ENCODE results near the gene SERPINA12. TPM values are rescaled to one million over a fixed set of nuclear protein-coding genes. Genes with fewer than 3 reads are reported as not detected.
"Not testable (repeated sequence)": the region's sequence is repeated elsewhere in the genome, so short reads cannot be mapped to it uniquely, and the experiment has no call there.

The SERPINA12 gene
- total RNA-seq, 1 donor from 2014 or later, result not detected

GRCh38 chr14:94498215-94498614 lies 11.1 kb downstream of the SERPINA12 start:
- DNase-seq (ENCODE audit: extremely low read depth, low read depth, low spot score), result no peak

DNA sequence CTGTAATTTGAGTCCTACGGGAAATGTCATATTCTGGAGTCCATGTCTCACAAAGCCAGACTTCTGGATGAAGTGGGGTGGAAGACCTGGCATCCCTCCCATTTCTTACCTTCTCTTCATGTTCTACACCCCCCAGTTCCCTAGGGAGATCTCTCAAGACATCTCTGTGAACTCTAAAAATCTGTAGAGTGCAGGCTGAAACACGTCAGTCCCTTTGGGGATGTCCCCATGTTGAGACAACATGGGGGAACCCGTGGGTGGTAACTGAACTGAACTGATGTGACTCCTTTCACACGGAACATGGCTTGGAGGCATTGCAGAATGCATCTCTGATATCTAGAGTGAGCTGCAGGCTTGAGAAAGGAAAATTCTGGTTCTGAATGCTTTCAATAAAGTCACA lies 15.2 kb downstream of the SERPINA12 start:
- DNase-seq (ENCODE audit: extremely low read depth, low read depth, low spot score), result no peak

- no peak for DNase-seq (ENCODE audit: extremely low read depth, low read depth, low spot score)
Observed at GRCh38 chr14:94491511-94491910, 17.8 kb downstream of the SERPINA12 start.

GRCh38 chr14:94489336-94489735 lies 19.9 kb downstream of the SERPINA12 start:
- no peak for DNase-seq (ENCODE audit: extremely low read depth, low read depth, low spot score)

DNA sequence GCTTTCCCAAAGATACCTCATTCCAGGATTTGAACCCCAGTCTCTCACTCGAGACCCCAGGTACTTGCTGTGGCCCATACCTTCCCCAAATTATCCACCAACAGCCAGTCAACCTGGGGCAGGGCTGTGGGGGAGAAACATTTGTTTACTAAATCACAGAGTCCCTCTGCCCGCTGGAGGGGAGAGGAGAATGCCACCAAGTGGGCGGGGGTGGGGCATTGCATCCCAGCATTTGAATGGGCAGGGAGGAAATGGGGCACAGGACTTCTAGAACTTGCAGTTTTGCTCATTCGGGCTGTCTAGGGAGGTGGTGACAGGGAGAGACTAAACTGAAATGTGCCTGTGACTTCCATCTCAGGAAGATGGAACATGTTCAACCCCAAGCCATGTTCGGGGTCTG lies 22.4 kb downstream of the SERPINA12 start:
- DNase-seq (ENCODE audit: extremely low read depth, low read depth, low spot score), result no peak

- DNase-seq (ENCODE audit: extremely low read depth, low read depth, low spot score), result no peak
Observed at GRCh38 chr14:94485944-94486841, 23.1 kb downstream of the SERPINA12 start.

- no peak for DNase-seq (ENCODE audit: extremely low read depth, low read depth, low spot score)
Observed at GRCh38 chr14:94484481-94484880, 24.8 kb downstream of the SERPINA12 start.

DNA sequence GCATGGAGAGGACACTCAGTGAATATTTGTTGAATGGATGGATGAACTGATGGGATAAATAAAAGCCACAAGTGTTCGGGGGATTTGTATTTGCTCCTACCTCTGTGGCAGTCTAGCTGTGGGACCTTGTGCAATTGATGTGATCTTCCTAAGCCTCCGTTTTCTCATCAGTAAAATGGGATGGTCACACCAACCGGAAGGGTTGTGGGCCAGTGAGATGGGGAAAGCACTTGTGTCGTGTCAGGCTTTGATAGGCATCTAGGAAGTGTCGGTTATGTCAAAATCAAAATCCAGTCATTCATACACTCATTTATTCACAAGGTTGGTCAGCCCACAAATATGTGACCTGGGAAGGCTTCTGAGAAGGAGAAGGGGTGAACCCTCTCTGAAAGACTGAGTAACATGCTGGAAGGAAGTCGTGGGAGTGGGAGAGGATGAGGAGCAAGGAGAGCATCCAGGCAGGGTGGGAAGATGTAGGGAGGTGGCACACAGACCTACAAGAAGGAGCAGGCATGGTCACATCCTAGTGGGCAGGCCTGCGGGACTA lies 25.5 kb downstream of the SERPINA12 start:
- no peak for DNase-seq (ENCODE audit: extremely low read depth, low read depth, low spot score)

DNA sequence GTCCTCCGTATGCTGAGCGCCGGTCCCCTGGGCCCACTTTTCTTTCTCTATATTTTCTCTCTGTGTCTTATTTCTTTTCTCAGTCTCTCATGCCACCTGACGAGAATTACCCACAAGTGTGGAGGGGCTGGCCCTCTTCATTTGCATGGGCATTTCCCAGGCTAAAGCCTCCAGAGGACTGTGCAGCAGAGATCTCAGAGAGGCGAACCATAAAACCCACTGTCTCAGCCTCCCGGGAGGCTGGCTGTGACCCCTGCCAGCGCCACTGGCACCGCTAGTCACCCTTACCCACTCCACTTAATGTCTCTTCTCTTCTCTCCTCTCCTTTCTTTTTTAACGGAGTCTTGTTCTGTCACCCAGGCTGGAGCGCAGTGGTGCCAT lies 26.2 kb downstream of the SERPINA12 start:
- no peak for DNase-seq (ENCODE audit: extremely low read depth, low read depth, low spot score)

DNA sequence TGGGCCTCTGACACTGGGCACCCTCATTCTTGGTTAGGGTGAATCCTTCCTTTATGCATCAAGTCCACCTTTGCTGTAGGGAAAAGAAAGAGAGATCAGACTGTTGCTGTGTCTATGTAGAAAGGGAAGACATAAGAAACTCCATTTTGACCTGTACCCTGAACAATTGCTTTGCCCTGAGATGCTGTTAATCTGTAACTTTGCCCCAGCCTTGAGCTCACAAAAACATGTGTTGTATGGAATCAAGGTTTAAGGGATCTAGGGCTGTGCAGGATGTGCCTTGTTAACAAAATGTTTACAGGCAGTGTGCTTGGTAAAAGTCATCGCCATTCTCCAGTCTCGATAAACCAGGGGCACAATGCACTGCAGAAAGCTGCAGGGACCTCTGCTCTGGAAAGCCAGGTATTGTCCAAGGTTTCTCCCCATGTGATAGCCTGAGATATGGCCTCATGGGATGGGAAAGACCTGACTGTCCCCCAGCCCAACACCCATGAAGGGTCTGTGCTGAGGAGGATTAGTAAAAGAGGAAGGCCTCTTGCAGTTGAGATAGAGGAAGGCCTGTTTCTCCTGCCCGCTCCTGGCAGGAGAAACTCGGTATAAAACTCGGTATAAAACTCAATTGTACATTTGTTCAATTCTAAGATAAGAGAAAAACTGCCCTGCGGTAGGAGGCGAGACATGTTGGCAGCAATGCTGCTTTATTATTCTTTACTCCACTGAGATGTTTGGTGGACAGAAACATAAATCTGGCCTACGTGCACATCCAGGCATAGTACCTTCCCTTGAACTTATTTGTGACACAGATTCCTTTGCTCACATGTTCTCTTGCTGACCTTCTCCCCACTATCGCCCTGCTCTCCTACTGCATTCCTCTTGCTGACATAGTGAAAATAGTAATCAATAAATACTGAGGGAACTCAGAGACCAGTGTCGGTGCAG lies 26.9 kb downstream of the SERPINA12 start:
- not testable (repeated sequence) for DNase-seq (ENCODE audit: extremely low read depth, low read depth, low spot score)

DNA sequence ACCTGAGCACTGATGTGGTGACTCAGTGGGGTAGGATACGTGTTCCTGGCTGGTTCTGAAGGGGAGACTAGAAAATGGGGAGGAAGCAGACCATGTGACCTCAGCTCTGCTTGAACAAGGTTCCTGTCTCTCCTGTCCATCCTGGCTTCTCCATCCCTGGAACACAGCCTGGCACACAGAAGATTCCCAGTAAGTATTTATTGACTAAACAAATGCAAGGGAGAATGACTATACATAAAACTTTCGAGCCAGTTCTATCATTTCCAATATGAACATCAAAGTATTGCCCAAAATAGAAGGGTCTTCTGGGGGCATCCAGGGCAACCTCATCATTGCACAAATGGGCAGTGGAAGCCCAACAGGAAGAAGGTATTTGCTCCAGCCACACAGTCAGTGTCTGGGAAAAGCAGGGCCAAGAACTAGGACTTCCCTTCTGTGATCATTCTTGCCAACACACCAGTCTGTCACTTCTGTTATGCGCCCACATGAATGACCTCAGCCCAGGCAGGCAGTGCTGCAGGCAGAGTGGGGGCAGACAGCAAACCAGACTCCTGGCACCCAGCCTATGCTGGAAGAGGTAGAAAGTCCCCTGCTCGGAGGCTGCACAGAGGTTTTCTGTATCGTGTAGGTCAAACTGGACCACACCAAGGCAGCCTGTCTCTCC lies 27.7 kb downstream of the SERPINA12 start:
- no peak for DNase-seq (ENCODE audit: extremely low read depth, low read depth, low spot score)

DNA sequence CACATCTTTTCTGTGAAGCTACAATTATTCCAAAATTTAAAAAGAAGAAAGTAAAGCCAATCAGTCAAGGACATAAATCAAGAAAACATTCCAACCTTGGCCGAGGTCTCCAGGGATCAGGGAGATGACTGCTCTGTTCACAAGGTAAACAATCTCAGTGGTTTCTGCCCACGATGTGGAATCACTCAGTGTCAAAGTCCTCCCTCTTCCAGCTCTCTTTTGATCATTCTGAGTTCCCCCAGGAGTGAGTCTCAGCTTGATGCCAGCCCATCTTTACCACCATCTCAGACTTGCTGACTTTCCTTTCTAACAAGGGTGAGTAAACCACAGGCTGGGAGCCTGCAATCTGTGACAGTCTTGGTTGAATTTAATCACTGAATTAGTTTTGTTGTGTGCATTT lies 28.5 kb downstream of the SERPINA12 start:
- DNase-seq (ENCODE audit: extremely low read depth, low read depth, low spot score), result no peak

GRCh38 chr14:94478420-94478819 lies 30.8 kb downstream of the SERPINA12 start:
- DNase-seq (ENCODE audit: extremely low read depth, low read depth, low spot score), result no peak

- no peak for DNase-seq (ENCODE audit: extremely low read depth, low read depth, low spot score)
Observed at GRCh38 chr14:94476023-94476422, 33.2 kb downstream of the SERPINA12 start, which contains the start of gene SERPINA9. Gene SERPINA9 (minus strand): TSS chr14:94476197. CDS start chr14:94469840, 6,357 bp downstream.

DNA sequence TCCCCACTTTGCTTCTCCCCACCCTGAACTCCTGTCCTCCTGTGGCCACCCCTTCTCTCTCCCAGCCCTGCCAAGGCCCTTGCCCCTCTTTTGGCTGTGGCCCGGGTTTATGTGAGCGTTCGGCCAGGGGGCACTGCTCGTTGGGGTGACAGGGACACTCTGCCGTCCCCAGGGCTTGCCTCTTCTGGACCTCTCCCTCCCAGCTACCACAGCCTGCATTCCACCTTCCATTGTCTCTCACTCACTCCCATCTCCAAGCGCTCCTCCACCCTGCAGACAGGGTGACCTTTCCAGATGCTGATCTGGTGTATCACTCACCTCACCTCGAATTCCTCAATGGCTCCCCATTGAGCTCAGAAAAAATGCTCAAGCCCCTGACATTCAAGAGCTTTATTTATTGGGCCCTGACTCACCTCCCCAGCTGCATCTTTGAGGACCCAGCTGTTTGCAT lies 34.7 kb downstream of the SERPINA12 start:
- no peak for DNase-seq (ENCODE audit: extremely low read depth, low read depth, low spot score)

- no peak for DNase-seq (ENCODE audit: extremely low read depth, low read depth, low spot score)
Observed at GRCh38 chr14:94473666-94474410, 35.4 kb downstream of the SERPINA12 start.

DNA sequence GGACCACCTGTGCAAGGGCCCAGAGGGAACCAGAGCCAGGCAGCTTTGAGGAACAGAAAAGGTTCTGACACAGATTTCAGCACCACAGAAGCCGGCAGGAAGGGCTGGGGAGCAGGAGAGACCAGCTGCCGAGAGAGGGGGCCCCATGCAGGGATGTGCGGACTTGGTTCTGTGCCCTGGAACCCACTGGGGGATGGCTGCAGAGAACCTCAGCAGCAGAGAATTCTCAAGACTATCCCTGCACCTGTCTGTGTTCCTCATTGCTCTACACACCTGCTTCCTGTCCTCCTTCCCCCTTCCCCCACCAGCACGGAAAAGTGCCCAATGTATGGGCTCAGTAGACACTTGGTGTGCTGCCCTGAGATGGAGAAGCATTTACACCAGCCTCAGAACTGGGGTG lies 36.4 kb downstream of the SERPINA12 start:
- DNase-seq (ENCODE audit: extremely low read depth, low read depth, low spot score), result no peak

GRCh38 chr14:94471045-94471444 lies 38.2 kb downstream of the SERPINA12 start:
- DNase-seq (ENCODE audit: extremely low read depth, low read depth, low spot score), result no peak

- DNase-seq (ENCODE audit: extremely low read depth, low read depth, low spot score), result no peak
Observed at GRCh38 chr14:94470311-94470710, 39.0 kb downstream of the SERPINA12 start.

DNA sequence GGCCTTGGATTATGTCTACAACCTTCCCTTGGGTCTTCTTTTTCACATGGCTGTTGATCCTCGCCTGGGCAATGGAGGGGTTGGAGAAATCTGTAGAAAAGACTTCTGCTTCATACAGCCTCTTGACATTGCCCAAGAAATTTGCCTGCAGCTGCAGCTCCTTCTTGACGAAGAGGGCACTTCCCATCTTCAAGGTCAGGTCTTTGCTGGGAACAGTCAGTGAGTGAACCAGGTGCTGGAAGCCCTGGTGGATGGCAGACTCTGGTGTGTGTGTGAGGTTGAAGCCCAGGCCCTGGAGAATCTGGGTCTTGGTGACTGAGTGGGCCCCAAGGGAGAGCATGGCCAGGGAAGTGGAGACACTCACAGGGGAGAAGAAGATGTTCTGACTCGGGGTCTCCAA lies 40.0 kb downstream of the SERPINA12 start:
- DNase-seq (ENCODE audit: extremely low read depth, low read depth, low spot score), result no peak

Measured in glomerular endothelial cell (primary cell).